B cell (primary cell): Measurements from ENCODE around the gene MMP21.

Experiments
- CTCF ChIP-seq: fragments of 200-600 bp; IDR thresholded peaks from one replicate; pipeline ENCODE4 v1.8.0; 2022; ENCODE audit warnings: antibody characterized with exemption, mild to moderate bottlenecking
- EZH2 ChIP-seq: IDR thresholded peaks from 2 replicates; pipeline ENCODE4 v1.6.1; 2012; ENCODE audit warnings: borderline replicate concordance, low read depth, mild to moderate bottlenecking, moderate library complexity, low read length; ENCODE audit not compliant: insufficient read depth, poor library complexity, severe bottlenecking

DNA sequence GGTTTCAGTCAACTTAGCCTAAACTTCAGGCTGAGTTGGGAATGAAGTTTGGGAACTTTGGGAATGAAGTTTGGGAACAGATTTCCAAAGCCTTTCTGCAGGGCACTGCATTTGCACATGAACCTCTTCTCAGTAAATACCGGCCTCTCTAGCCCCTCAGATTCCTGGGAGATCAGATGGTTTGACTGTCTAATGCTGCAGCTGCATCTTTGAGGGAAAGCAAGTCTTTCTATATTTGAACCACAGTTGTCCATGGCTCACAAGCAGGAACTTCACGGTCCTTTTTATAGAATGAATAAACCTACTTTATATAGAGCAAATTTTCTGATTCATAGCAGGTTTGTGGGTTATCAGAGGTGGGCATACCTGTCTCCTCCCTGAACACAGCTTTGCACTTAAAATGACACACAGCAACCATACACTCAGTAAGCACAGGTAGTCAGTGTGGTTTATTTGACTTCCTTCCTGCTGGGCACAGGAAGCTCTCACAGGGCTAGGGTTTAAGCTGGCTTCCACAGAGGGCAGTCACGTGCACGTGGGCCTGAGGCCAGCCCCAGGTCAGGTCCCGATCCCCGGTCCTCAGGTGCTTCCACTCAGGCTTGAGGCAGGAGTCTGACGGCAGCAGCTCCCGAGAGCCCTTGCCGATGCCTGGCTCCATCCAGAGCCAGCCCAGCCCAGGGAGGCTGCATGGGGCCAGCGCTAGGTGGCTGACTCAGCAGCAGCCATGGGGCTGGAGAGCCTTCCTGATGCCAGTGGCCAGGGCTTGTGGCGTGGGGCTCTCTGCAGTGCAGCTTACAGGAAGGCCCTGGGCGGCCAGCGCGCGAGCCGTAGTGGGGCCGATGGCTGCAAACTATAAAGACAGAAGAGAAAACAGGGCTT lies 12.8 kb upstream of the MMP21 start:
- TF ChIP-seq CTCF (no peak), EZH2 (no peak)
